Activated naive CD4-positive, alpha-beta T cell treated with anti-CD3 and anti-CD28 coated beads, Interleukin-2, amount 10 ng/mL, durations not matched to agents 7 days and 5 days (primary cell): Measurements from ENCODE around the gene FHIT.

Experiments used
- CTCF ChIA-PET: fragments of 350-600 bp; sonication (Branson Sonifier 250); formaldehyde crosslinking; loops from one replicate; lab custom pipeline; 2021; ENCODE audit warnings: antibody characterized with exemption; lab: Charles Lee
- DNase-seq: peaks from one replicate; pipeline ENCODE4 v3.0.0-alpha.2; 2020
- H3K27ac Mint-ChIP-seq: one replicate; pipeline ENCODE4 v1.8.0; 2021; ENCODE audit warnings: mild to moderate bottlenecking, moderate library complexity, mixed read lengths
- H3K27me3 Mint-ChIP-seq: one replicate; pipeline ENCODE4 v1.8.0; 2021; ENCODE audit warnings: mild to moderate bottlenecking, mixed read lengths
- H3K36me3 Mint-ChIP-seq: one replicate; pipeline ENCODE4 v1.8.0; 2021; ENCODE audit warnings: mixed read lengths
- H3K4me1 Mint-ChIP-seq: one replicate; pipeline ENCODE4 v1.8.0; 2021; ENCODE audit warnings: mixed read lengths
- H3K4me3 Mint-ChIP-seq: one replicate; pipeline ENCODE4 v1.8.0; 2021; ENCODE audit warnings: mild to moderate bottlenecking, moderate library complexity, mixed read lengths
- H3K9me3 Mint-ChIP-seq: one replicate; pipeline ENCODE4 v1.8.0; 2021; ENCODE audit warnings: mixed read lengths

The FHIT gene

GRCh38 chr3:61251174-61251972 is at the start of gene FHIT:
FHIT (minus strand) TSS chr3:61251452.
- peak; percentile 96 for DNase-seq
- Mint-ChIP-seq H3K36me3 (no peaks in the 10 kb centered on the region), H3K4me1 (peaks cover 24% of the 10 kb centered on the region), H3K9me3 (no peaks in the 10 kb centered on the region), H3K4me3 (peak within 1 kb of the TSS; percentile 93), H3K27ac (peak within 1 kb of the TSS; percentile 92), H3K27me3 (no peaks in the 10 kb centered on the region)
- CTCF ChIA-PET = no interaction called here

GRCh38 chr3:61300786-61301185 is 49.5 kb upstream of the FHIT start:
- no peaks in the 10 kb centered on the region for H3K36me3 Mint-ChIP-seq
- DNase-seq = no peak
- CTCF ChIA-PET = no interaction called here
- H3K27me3 Mint-ChIP-seq = no peaks in the 10 kb centered on the region
- H3K4me3 Mint-ChIP-seq = no peak overlapping the region
- H3K4me1 Mint-ChIP-seq = no peaks in the 10 kb centered on the region
- no peak overlapping the region for H3K27ac Mint-ChIP-seq
- no peaks in the 10 kb centered on the region for H3K9me3 Mint-ChIP-seq

GRCh38 chr3:61300006-61300380 is 48.7 kb upstream of the FHIT start:
- CTCF ChIA-PET = no interaction called here
- Mint-ChIP-seq H3K36me3 (no peaks in the 10 kb centered on the region), H3K27me3 (no peaks in the 10 kb centered on the region), H3K4me3 (no peak overlapping the region), H3K4me1 (no peaks in the 10 kb centered on the region), H3K9me3 (no peaks in the 10 kb centered on the region), H3K27ac (no peak overlapping the region)
- DNase-seq = no peak

- Mint-ChIP-seq H3K4me3 (no peak overlapping the region), H3K27me3 (no peaks in the 10 kb centered on the region), H3K9me3 (no peaks in the 10 kb centered on the region), H3K4me1 (no peaks in the 10 kb centered on the region), H3K27ac (no peak overlapping the region), H3K36me3 (no peaks in the 10 kb centered on the region)
- no peak for DNase-seq
- CTCF ChIA-PET = no interaction called here
These were observed 48.2 kb upstream of the FHIT start for GRCh38 chr3:61299343-61300005.

- Mint-ChIP-seq H3K27me3 (no peaks in the 10 kb centered on the region), H3K4me1 (no peaks in the 10 kb centered on the region), H3K27ac (no peak overlapping the region), H3K9me3 (no peaks in the 10 kb centered on the region), H3K36me3 (no peaks in the 10 kb centered on the region), H3K4me3 (no peak overlapping the region)
- CTCF ChIA-PET = no interaction called here
- no peak for DNase-seq
These were observed 46.6 kb upstream of the FHIT start for GRCh38 chr3:61297821-61298220.

- no peak overlapping the region for H3K4me3 Mint-ChIP-seq
- H3K27me3 Mint-ChIP-seq = peaks cover 4% of the 10 kb centered on the region
- CTCF ChIA-PET = no interaction called here
- H3K4me1 Mint-ChIP-seq = no peaks in the 10 kb centered on the region
- DNase-seq = no peak
- no peaks in the 10 kb centered on the region for H3K9me3 Mint-ChIP-seq
- no peaks in the 10 kb centered on the region for H3K36me3 Mint-ChIP-seq
- H3K27ac Mint-ChIP-seq = no peak overlapping the region
These were observed 37.2 kb upstream of the FHIT start for GRCh38 chr3:61288446-61288845.

GRCh38 chr3:61283876-61284275 is 32.6 kb upstream of the FHIT start:
- Mint-ChIP-seq H3K27me3 (no peaks in the 10 kb centered on the region), H3K4me1 (no peaks in the 10 kb centered on the region), H3K36me3 (no peaks in the 10 kb centered on the region), H3K27ac (no peak overlapping the region), H3K4me3 (no peak overlapping the region), H3K9me3 (no peaks in the 10 kb centered on the region)
- CTCF ChIA-PET = no interaction called here
- no peak for DNase-seq

GRCh38 chr3:61278713-61279112 is 27.5 kb upstream of the FHIT start:
- no peaks in the 10 kb centered on the region for H3K9me3 Mint-ChIP-seq
- CTCF ChIA-PET = no interaction called here
- H3K27ac Mint-ChIP-seq = no peak overlapping the region
- H3K27me3 Mint-ChIP-seq = no peaks in the 10 kb centered on the region
- no peak overlapping the region for H3K4me3 Mint-ChIP-seq
- no peaks in the 10 kb centered on the region for H3K4me1 Mint-ChIP-seq
- no peak for DNase-seq
- H3K36me3 Mint-ChIP-seq = no peaks in the 10 kb centered on the region

GRCh38 chr3:61277411-61277810 is 26.2 kb upstream of the FHIT start:
- no peak for DNase-seq
- Mint-ChIP-seq H3K27ac (no peak overlapping the region), H3K27me3 (no peaks in the 10 kb centered on the region), H3K4me1 (no peaks in the 10 kb centered on the region), H3K36me3 (no peaks in the 10 kb centered on the region), H3K9me3 (no peaks in the 10 kb centered on the region), H3K4me3 (no peak overlapping the region)
- CTCF ChIA-PET = no interaction called here

GRCh38 chr3:61269435-61269834 is 18.2 kb upstream of the FHIT start:
- Mint-ChIP-seq H3K27ac (no peak overlapping the region), H3K4me3 (no peak overlapping the region), H3K9me3 (no peaks in the 10 kb centered on the region), H3K4me1 (no peaks in the 10 kb centered on the region), H3K27me3 (no peaks in the 10 kb centered on the region), H3K36me3 (no peaks in the 10 kb centered on the region)
- no peak for DNase-seq
- CTCF ChIA-PET = no interaction called here

- Mint-ChIP-seq H3K27me3 (no peaks in the 10 kb centered on the region), H3K36me3 (no peaks in the 10 kb centered on the region), H3K9me3 (no peaks in the 10 kb centered on the region), H3K4me1 (no peaks in the 10 kb centered on the region), H3K4me3 (no peak overlapping the region), H3K27ac (no peak overlapping the region)
- CTCF ChIA-PET = no interaction called here
- no peak for DNase-seq
These were observed 17.4 kb upstream of the FHIT start for GRCh38 chr3:61268644-61269043.

- CTCF ChIA-PET = no interaction called here
- Mint-ChIP-seq H3K4me1 (no peaks in the 10 kb centered on the region), H3K27me3 (no peaks in the 10 kb centered on the region), H3K9me3 (peaks cover 5% of the 10 kb centered on the region), H3K27ac (no peak overlapping the region), H3K4me3 (no peak overlapping the region), H3K36me3 (no peaks in the 10 kb centered on the region)
- DNase-seq = no peak
These were observed 13.0 kb upstream of the FHIT start for GRCh38 chr3:61264281-61264680.

GRCh38 chr3:61257148-61257547 is 5.9 kb upstream of the FHIT start:
- Mint-ChIP-seq H3K4me3 (no peak overlapping the region), H3K9me3 (peaks cover 5% of the 10 kb centered on the region), H3K27me3 (no peaks in the 10 kb centered on the region), H3K4me1 (peaks cover 5% of the 10 kb centered on the region), H3K27ac (no peak overlapping the region), H3K36me3 (no peaks in the 10 kb centered on the region)
- no peak for DNase-seq
- CTCF ChIA-PET = no interaction called here

- no peaks in the 10 kb centered on the region for H3K36me3 Mint-ChIP-seq
- no peaks in the 10 kb centered on the region for H3K9me3 Mint-ChIP-seq
- peaks cover 24% of the 10 kb centered on the region for H3K4me1 Mint-ChIP-seq
- no peak overlapping the region for H3K27ac Mint-ChIP-seq
- no peak overlapping the region for H3K4me3 Mint-ChIP-seq
- no peaks in the 10 kb centered on the region for H3K27me3 Mint-ChIP-seq
- DNase-seq = no peak
- CTCF ChIA-PET = no interaction called here
These were observed 2.5 kb upstream of the FHIT start for GRCh38 chr3:61253756-61254155.

GRCh38 chr3:61252836-61253235 is 1.6 kb upstream of the FHIT start:
- no peak overlapping the region for H3K4me3 Mint-ChIP-seq

More at GRCh38 chr3:61252836-61253235, 1.6 kb upstream of the FHIT start:
- no peak for DNase-seq
- CTCF ChIA-PET = no interaction called here
- Mint-ChIP-seq H3K4me1 (peaks cover 24% of the 10 kb centered on the region), H3K9me3 (no peaks in the 10 kb centered on the region), H3K27me3 (no peaks in the 10 kb centered on the region), H3K27ac (no peak overlapping the region), H3K36me3 (no peaks in the 10 kb centered on the region)
